ENCODE results near the gene KYAT1.
A peak's percentile ranks its signal among the peaks of the same experiment; 100 is the strongest.
"Not testable (repeated sequence)": the region's sequence is repeated elsewhere in the genome, so short reads cannot be mapped to it uniquely, and the experiment has no call there.

The KYAT1 gene

DNA sequence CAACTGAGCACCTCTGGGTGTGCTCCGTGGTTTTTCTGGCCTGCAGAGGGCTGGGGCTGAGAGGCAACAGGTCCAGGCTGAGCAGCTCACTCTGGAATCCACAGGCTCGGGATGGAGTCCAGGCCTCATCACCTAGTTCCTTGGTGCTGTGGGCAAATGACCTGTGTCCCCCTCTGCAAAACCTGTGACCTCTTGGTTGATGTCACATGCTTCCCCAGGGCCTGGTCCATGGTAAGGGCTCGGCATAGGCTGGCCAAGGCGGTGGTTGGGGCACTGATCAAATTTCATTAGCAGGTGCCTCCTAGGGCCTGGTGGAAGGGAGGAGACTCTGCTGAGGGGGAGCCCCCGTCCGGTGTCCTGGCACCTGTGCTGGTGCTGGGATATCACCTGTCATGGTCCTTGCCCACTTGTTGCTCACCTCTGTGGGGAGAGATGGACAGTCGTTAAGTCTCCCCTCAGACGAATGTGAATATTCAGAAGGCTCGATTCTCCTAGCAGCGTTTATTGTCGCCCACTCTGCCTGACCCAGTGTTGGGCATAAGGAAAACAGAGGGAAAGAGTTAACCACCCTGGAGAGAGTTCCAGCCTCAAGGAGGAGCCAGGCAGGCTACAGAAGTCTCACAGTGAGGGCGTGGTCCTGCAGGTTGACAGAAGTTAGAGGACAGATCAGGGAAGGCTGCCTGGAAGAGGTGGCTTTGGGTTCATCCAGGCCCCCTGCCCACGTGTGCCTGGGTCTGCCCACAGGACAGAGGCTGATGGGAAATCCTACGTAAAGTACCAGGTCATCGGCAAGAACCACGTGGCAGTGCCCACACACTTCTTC, 60.0 kb downstream of the KYAT1 start:
- FAIRE-seq (no peak), DNase-seq (ENCODE audit: extremely low spot score, insufficient read length, low read depth) (no peak)

DNA sequence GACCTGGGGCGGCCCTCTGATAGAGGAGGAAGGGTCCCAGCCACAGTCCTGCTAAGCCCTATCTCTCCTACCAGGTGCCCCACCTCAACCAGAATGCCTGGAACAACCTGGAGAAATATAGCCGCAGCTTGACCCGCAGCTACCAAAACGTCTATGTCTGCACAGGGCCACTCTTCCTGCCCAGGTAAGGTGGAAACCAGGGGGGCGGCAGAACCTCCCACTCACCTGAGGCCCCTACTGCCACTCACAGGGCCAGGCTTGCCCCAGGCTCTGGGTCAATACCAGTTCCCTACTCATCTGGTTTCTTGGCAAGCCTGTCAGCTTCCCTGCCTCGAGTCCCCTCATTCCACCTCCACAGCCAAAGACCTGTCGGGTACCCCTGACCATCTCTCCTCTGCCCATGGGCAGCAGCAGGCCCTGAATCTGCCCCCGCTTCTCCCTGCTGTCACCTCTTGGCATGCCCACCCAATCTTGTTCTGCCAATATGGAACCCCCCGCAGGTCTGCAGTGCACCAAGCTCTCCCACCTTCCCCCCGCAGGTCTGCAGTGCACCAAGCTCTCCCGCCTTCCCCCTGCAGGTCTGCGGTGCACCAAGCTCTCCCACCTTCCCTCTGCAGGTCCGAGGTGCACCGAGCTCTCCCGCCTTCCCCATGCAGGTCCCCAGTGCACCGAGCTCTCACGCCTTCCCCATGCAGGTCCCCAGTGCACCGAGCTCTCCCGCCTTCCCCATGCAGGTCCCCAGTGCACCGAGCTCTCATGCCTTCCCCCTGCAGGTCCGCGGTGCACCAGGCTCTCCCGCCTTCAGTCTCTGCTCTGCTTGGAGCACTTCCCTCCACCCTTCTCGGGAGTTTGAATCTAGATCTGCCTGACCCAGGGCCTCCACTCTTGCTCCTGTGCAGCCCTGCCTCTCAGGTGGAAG, 60.8 kb downstream of the KYAT1 start:
- FAIRE-seq (no peak), DNase-seq (ENCODE audit: extremely low spot score, insufficient read length, low read depth) (no peak)

DNA sequence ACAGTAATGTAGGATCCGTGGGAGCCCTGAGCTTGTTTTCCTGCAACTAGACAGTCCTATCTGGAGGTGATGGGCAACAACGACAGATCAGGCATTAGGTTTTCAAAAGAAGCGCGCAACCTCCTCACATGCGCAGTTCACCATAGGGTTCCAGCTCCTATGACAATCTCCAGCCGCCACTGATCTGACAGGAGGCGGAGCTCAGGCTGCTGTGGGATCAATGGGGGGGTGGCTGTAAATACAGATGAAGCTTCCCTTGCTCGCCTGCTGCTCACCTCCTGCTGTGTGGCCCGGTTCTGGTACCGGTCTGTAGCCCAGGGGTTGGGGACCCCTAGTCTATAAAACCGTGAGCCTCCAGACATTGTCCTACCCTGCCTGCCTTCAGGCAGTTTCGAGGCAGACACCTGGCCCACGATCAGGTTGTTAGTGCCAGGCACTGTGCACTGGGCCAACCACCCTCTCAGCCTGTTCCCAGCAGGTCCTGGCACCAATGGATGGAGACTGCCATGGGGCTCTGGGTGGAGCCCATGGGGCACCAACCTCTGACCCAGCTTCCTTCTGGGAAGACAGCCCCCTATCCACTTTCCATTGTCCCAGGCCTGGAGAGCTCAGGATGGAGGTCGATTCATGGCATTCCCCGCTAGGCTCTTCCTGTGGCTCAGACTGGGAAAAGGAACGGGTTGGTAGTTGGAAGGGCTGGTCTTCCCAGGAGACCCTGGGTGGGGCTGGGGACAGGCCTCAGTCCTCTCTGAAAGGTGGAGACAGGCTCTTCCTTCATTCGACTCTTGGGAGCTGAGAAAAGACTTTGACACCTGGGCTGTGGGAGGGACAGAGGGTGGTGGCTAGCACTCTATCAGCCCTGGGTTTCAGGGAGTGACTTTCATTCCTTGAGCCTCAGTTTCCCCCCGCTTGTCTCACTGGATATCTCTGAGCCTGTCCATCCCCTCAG, 61.8 kb downstream of the KYAT1 start:
- no peak for FAIRE-seq

DNA sequence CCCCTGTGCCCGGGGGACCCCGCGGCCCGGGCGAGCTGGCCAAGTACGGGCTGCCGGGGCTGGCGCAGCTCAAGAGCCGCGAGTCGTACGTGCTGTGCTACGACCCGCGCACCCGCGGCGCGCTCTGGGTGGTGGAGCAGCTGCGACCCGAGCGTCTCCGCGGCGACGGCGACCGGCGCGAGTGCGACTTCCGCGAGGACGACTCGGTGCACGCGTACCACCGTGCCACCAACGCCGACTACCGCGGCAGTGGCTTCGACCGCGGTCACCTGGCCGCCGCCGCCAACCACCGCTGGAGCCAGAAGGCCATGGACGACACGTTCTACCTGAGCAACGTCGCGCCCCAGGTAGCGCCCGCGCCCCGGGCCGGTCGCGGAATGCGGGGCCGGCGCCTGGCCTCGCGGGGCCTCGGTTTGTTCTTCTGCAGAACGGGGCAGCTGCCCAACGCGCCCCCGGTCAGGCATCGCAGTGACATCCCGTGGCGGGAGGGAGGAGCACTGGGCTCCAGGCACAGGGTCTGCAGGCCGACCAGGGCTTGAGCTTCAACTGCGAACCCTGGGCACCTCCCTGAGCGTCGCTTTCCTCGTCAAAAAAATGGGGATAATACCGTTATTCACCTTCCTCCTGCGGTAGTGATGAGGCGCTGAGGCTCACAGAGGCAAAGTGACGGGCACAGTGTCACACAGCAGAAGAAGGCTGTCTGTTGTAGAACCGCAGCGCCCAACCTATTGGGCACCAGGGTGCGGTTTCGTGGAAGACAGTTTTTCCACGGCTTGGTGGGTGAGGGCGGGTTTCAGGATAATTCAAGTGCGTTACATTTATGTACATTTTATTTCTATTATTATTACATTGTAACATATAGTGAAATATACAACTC, 62.7 kb downstream of the KYAT1 start:
- peak; percentile 25 for DNase-seq (ENCODE audit: extremely low spot score, insufficient read length, low read depth)
- no peak for FAIRE-seq

More for the DNA sequence above, 61.8 kb downstream of the KYAT1 start:
- DNase-seq (ENCODE audit: extremely low spot score, insufficient read length, low read depth) = no peak

DNA sequence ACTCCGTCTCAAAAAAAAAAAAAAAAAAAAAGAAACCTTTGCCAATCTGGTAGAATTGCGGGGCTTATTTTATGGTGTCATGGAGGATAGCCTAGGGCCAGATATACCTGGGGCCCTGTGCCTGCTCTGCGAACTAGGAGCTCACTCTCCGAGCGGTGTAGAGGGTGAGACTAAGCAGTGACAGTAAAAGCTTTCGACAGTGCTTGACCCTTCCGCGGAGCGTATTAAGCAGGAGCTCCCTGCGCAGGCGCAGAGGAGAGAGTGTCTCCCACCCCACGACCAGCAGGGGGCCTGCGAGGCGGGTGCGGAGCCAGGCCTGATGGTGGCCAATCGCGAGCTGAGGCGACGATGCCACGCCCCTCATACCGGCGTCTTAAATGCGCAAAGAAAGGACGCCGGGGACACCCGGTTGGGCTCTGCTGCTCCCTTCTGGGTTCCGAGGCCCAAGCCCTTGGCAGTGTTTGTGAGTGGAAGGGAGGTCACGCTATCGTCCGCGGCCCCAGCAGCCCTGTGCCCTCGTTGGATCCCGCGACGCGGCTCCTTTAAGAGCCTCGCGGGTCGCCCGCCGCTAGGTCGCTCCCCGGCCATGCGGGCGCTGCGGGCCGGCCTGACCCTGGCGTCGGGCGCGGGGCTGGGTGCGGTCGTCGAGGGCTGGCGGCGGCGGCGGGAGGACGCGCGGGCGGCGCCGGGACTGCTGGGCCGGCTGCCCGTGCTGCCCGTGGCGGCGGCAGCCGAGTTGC, 63.5 kb downstream of the KYAT1 start, which contains the start of gene ENDOG:
Gene ENDOG (plus strand): TSS at position 402 of the 740 bp plus-strand sequence. CDS start 185 bp downstream, at position 587.
- peak; percentile 99 for FAIRE-seq

DNA sequence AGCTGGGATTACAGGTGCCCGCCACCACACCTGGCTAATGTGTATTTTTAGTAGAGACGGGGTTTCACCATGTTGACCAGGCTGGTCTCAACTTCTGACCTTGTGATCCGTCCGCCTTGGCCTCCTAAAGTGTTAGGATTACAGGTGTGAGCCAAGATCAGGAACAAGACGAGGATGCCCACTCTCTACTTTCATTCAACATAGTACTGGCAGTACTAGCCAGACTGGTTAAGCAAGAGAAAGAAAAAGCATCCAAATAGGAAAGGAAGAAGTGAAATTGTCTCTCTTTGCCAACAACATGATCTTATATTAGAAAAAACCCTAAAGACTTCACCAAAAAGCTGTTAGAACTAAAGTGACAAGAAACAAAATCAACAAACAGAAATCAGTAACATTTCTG, 70.9 kb downstream of the KYAT1 start:
- FAIRE-seq = no peak
- DNase-seq (ENCODE audit: extremely low spot score, insufficient read length, low read depth) = no peak

More for the DNA sequence above, 63.5 kb downstream of the KYAT1 start, which contains the start of gene ENDOG:
- peak; percentile 100 for DNase-seq (ENCODE audit: extremely low spot score, insufficient read length, low read depth)

DNA sequence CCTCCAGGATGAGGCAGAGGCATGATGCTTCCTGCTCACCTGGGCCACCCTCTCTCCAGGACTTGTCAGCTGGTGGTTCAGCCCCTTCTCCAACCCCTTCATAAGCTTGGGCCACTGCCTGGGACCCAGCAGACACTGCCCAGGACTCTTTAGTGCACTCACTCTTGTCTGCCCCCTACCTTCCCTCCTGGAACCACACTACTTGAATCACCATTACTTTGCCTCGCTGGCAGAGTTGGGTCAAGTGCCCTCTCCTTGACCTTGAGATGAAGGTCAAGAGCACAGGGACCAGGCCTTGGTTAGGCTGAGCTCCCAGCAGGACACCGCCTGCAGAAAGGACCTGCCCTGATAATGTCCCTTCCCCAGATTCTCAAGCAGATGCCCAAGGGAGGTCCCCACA, 71.9 kb downstream of the KYAT1 start:
- FAIRE-seq = no peak

DNA sequence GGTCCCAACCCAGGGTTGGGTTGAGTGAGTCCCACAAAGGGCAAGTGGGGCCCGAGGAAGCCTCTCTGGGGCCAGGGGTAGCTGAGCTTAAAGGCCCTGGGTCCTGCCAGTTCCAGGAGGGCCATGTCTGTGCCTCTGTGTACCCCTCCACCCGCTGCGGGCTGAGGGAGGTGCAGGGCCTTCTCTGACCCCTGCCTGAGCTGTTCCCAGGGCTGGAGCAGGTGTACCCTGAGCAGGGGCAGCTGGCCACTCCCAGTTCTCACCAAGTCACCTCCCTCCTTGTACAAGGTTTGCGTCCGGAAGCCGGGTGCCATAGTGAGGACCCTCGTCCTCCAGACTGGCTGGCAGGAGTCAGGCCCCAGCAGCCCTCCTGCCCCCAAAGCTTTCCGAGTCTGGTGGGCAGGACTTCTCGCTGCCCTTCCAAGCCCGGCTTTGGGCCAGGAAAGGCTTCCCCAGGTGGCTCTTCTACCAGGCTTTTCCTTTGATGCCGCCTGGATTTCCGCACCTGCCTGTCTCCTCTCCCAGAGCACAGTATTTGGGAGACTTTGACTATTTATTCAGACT, 72.6 kb downstream of the KYAT1 start:
- no peak for FAIRE-seq

More for the DNA sequence above, 71.9 kb downstream of the KYAT1 start:
- DNase-seq (ENCODE audit: extremely low spot score, insufficient read length, low read depth) = no peak

DNA sequence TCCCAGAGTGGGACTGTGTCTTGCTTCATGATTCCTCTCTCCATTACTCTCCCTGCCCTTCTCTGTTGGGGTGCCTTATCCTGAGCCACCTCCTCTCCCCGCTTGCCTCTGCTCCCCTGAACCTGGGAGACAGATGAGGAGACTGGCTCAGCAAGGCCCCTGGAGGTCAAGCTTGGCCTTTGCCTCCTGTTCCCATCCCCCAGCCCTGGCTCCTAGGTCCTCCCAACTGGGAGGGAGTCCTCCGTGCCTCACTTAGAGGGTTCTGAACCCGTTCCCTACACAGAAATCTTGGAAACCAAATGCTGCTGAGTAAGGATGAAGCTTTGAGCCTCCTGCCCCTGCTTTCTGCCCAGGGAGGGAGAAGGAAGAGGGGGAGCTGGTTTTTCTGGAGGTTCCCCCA, 73.2 kb downstream of the KYAT1 start:
- FAIRE-seq (no peak), DNase-seq (ENCODE audit: extremely low spot score, insufficient read length, low read depth) (no peak)

More for the DNA sequence above, 72.6 kb downstream of the KYAT1 start:
- no peak for DNase-seq (ENCODE audit: extremely low spot score, insufficient read length, low read depth)

DNA sequence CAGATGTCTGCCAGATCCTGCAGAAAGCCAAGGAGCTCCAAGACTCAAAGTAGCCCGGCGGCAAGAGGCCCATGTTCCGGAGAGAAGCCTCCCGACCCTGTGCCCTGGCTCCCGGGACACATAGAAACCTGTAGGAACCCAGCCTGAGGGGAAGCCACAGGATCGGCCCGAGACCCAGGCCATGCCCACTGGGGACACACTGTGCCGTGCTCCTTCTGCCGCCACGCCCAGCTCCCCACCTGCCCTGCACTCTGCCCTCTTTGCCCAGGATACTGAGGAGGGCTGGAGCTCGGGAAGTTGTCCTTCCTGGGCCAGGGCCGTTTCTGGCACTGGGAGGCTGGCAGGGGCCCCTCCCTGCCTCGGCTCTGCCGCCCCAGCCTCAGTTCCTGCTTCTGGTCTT, 73.9 kb downstream of the KYAT1 start:
- FAIRE-seq (no peak), DNase-seq (ENCODE audit: extremely low spot score, insufficient read length, low read depth) (no peak)

DNA sequence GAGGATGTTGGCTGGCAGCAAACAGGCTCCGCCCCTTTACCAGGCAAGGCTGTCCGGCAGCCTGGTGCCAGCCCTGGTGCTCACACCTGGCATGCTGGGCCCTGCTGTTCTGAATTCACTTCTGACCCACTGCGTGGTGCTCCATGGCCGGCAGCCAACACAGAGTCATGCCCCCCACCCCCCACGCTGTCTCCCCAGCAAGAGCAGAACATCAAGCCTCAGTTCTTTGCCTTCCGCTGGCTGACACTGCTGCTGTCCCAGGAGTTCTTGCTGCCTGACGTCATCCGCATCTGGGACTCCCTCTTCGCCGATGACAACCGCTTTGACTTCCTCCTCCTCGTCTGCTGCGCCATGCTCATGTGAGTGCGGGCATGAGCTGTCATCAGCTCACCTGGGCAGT, 76.1 kb downstream of the KYAT1 start:
- FAIRE-seq (no peak), DNase-seq (ENCODE audit: extremely low spot score, insufficient read length, low read depth) (no peak)

DNA sequence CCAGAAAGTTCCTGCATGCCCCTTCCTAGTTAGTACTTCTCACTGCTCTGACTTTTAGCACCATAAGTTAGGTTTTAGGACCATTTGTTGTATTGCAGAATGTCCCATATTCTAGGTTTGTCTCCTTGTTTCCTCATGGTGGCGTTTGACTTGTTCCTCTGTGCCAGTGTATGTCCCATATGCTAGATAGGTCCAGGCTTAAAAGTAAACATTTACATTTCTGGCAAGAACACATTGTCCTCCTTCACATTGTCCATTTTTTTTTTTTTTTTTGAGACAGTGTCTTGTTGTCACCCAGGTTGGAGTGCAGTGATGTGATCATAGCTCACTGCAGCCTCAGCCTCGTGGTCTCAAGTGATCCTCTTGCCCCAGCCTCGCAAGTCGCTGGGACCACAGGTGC, 79.3 kb downstream of the KYAT1 start:
- FAIRE-seq = no peak
- no peak for DNase-seq (ENCODE audit: extremely low spot score, insufficient read length, low read depth)

DNA sequence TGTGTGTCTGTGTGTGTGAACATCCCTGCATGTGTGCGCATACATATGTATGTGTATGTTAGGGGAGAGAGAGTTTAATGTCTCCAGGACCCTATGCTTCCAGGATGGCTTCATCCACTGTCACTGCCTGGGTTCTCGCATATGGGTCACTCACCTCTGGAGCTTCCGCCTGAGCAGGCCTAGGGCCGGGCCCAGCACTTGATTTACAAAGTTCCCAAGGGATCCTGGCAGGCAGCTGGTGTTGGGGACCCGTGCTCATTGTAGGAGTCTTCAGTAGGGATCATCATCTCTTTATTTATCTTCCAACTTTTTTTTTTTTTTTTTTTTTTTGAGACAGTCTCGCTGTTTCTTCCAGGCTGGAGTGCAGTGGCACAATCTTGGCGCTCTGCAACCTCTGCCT, 81.7 kb downstream of the KYAT1 start:
- FAIRE-seq = no peak
- DNase-seq (ENCODE audit: extremely low spot score, insufficient read length, low read depth) = no peak

DNA sequence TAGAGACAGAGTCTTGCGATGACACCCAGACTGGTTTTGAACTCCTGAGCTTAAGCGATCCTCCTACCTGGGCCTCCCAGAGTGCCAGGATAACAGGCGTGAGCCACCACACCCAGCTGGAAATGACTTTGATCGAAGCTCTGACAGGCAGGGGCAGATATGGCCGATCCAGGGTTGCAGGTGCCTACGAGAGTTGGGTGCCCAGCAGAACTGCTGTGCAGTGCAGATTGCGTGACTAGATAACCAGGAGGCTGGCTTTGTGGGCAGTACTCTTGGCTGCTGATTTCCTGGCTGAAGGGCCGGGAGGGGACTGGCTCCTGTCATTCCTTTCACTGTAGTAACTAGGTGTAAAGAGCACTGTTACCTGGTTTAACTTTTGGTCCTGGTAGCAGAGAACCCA, 82.9 kb downstream of the KYAT1 start:
- FAIRE-seq (no peak), DNase-seq (ENCODE audit: extremely low spot score, insufficient read length, low read depth) (no peak)

DNA sequence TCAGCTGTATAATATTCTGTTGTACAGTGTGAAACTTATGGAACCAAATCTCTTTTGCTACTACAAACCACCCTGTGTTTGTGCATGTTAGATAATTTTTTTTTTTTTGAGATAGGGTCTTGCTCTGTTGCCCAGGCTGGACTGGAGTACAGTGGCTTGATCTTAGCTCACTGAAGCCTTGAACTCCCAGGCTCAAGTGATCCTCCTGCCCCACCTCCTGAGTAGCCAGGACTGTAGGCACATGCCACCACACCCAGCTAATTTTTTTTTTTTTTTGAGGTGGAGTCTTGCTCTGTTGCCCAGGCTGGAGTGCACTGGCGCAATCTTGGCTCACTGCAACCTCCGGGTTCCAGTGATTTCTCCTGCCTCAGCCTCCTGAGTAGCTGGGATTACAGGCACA, 86.8 kb downstream of the KYAT1 start:
- FAIRE-seq; DNase-seq (ENCODE audit: extremely low spot score, insufficient read length, low read depth): not testable (repeated sequence)

DNA sequence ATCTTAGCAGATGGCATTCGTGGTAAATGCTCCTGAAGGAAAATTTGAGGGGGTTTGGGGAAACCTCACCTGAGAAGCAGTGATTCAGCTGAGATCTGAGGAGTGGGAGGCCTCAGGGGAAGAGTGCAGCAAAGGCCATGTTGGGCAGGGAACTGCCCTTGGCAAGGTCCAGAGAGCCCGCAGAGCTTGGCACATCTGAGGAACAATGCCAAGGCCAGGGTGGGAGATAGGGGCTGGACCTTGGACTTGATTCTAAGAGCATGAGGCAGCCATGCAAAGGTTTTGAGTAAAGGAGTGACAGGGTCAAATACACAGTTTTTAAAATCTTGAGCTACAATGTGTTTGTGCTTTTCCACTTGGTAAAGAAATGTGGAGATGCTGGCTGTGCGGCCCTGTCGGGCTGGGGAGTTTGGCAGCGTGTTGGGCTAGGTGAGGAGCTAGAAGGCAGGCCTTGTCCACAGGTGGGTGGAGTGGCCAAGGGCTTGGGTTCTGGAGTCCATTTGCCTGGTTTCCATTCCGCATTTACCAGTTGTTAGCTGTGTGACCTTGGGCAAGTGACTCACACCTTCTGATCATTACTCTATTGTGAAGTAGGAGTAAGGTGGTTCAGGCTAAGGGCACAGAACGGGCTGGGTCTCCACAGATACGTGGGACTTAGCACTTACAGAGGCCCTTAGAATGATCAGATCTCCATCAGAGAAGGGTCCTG, 88.6 kb downstream of the KYAT1 start:
- DNase-seq (ENCODE audit: extremely low spot score, insufficient read length, low read depth) (no peak), FAIRE-seq (no peak)

DNA sequence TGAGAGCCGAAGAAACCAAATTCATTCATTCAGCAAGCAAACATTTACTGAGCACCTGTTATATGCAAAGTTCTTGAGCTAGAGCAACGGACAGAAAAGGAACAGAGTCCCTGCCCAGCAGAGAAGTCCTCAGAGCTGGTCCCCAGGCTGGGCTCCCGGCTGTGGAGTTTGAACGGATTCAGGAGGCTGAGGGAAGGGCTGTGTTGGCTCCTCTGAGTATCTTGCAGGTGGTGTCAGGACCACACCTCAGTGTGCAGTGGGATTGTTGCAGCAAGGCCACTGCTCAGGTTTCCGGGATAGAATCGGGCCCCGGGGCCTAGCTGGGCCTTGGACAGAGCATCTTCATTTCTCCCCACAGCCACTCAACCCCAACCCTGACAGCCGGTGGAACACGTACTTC, 89.6 kb downstream of the KYAT1 start:
- DNase-seq (ENCODE audit: extremely low spot score, insufficient read length, low read depth) = no peak
- no peak for FAIRE-seq
